Mucosa of descending colon (tissue), 3 donors: ENCODE results near the gene NAA30. TPM values are rescaled to one million over a fixed set of nuclear protein-coding genes. Genes with fewer than 3 reads are reported as not detected.

Source experiments
- ATAC-seq: fragments of 200-7000 bp; cut with Tn5 transposase; one replicate; pipeline ENCODE4 v1.9.1; 2020; ENCODE audit warnings: mild to moderate bottlenecking, moderate library complexity
- DNase-seq, 3 donors: peaks; one replicate each; pipeline ENCODE4 v3.0.0-alpha.2; 2020
- H3K36me3 ChIP-seq: fragments of 200-600 bp; one replicate; pipeline ENCODE4 v1.8.0; 2021; ENCODE audit warnings: low read depth, mild to moderate bottlenecking
- H3K4me1 ChIP-seq: fragments of 200-600 bp; one replicate; pipeline ENCODE4 v1.8.0; 2021; ENCODE audit warnings: low read depth, mild to moderate bottlenecking
- H3K4me3 ChIP-seq: fragments of 200-600 bp; one replicate; pipeline ENCODE4 v1.8.0; 2021; ENCODE audit warnings: mild to moderate bottlenecking
- H3K9me3 ChIP-seq: fragments of 200-600 bp; one replicate; pipeline ENCODE4 v1.8.0; 2021; ENCODE audit warnings: mild to moderate bottlenecking
- intact Hi-C, 2 donors: fragments of 100-400 bp; cut with DNase I in 1 of 2; cut with micrococcal nuclease in 1 of 2; formaldehyde crosslinking; loops; one replicate each; pipeline versions ENCODE4 v1.11.0 to v1.11.1; 2022; cut with DNase I, micrococcal nuclease
- total RNA-seq, 3 donors: library from RNA; stranded (reverse); fragmentation: NEBNext Ultra II Directional in 2 of 3; extraction: Animal tissue kit (Norgen Biotek cat#: 25700) in 2 of 3; gene quantifications; one replicate each; pipeline versions ENCODE4 v1.2.1 to v1.2.4, GENCODE V29; 2021 to 2023
- TF ChIP-seq, protein P1 (sequence below): fragments of 200-600 bp; IDR thresholded peaks from one replicate; pipeline ENCODE4 v1.8.0; 2022; ENCODE audit warnings: antibody characterized with exemption, mild to moderate bottlenecking
- donor health status: DM: no; HTN: no; CAD: no; lungs with moderate emphysema.
- donor health status: DM: no; HTN: no; CAD: no.
- donor health status: DM: no; HTN: yes; CAD: no.

The NAA30 gene
- total RNA-seq, 3 donors from 2014 or later = 14.1 to 23.2 (median 16.2) TPM

DNA sequence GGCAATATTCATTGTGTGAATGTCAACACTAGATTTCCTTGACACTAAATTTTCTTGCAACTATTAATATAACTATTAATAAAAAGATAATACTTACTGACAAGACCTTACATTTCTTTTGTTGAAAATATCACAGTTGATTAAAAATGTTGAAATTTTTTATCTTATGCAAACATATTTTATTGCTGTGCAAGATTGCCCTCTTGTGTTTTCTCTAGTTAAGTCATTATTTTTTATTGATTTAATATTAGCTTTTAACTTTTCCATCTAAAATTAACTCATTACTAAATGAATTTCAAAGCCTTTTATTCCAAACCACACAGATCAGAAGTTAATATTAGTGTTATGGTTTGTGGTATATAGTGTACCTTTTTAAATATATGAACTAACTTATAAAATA lies 11.7 kb upstream of the NAA30 start:
- H3K4me1 ChIP-seq = no peaks in the 10 kb centered on the region
- H3K36me3 ChIP-seq = no peaks in the 10 kb centered on the region
- H3K4me3 ChIP-seq = no peak overlapping the region
- TF ChIP-seq, protein P1, sequence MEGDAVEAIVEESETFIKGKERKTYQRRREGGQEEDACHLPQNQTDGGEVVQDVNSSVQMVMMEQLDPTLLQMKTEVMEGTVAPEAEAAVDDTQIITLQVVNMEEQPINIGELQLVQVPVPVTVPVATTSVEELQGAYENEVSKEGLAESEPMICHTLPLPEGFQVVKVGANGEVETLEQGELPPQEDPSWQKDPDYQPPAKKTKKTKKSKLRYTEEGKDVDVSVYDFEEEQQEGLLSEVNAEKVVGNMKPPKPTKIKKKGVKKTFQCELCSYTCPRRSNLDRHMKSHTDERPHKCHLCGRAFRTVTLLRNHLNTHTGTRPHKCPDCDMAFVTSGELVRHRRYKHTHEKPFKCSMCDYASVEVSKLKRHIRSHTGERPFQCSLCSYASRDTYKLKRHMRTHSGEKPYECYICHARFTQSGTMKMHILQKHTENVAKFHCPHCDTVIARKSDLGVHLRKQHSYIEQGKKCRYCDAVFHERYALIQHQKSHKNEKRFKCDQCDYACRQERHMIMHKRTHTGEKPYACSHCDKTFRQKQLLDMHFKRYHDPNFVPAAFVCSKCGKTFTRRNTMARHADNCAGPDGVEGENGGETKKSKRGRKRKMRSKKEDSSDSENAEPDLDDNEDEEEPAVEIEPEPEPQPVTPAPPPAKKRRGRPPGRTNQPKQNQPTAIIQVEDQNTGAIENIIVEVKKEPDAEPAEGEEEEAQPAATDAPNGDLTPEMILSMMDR = no peak
- DNase-seq = no peak
- no peaks in the 10 kb centered on the region for H3K9me3 ChIP-seq
- intact Hi-C loops = no loop called here
- ATAC-seq = no peak

DNA sequence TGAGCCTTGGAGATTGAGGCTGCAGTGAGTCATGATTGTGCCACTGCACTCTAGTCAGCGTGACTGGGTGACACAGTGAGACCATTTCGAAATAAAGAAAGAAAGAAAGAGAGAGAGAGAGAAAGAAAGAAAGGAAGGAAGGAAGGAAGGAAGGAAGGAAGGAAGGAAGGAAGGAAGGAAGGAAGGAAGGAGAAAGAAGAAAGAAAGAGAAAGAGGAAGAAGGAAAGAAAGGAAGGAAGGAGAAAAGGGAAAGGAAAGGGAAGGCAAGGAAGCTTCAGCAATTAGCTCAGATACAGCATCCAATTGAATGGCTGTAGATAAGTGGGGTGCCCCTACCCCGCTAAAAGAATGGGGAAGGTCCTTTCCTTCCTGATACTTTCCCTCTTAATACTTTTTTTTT lies 9.5 kb upstream of the NAA30 start:
- no peaks in the 10 kb centered on the region for H3K9me3 ChIP-seq
- no peaks in the 10 kb centered on the region for H3K4me1 ChIP-seq
- ATAC-seq (no peak), DNase-seq (no peak)
- TF ChIP-seq, protein P1 = no peak
- H3K4me3 ChIP-seq = no peak overlapping the region
- H3K36me3 ChIP-seq = no peaks in the 10 kb centered on the region
- intact Hi-C loops = no loop called here

GRCh38 chr14:57382283-57382682 lies 8.1 kb upstream of the NAA30 start:
- Histone ChIP-seq H3K36me3 (no peaks in the 10 kb centered on the region), H3K9me3 (no peaks in the 10 kb centered on the region), H3K4me3 (no peak overlapping the region), H3K4me1 (no peaks in the 10 kb centered on the region)
- DNase-seq (no peak), ATAC-seq (no peak)
- intact Hi-C loops = no loop called here
- TF ChIP-seq, protein P1 = no peak

DNA sequence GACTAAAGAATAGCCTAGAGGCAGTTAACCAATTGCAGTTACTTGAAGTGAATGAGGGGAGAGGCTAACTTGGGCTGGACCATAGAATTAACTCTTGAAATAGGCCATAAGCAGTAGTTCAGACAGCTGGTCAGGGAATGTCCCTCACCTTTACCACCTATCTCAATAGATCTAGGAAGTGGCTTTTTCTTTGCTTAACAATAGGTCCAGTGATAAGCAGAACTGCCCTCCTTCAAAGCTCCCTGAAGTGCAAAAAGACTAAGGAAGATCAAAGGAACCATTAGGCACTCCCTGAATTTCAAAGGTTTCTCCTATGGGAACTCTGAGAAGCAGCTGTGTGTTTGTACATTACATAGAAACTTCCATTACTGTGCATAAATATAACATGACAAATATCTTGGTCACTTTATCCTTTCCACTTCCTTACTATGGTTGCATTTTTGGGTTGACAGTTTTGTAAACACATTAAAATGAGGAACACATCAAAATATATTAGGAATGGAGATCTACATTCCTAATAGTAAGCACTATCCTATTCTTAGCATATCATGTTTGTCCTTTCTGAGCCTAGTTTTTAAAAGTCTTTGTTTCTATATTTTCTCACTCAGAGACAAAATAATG lies 7.2 kb upstream of the NAA30 start:
- Histone ChIP-seq H3K4me1 (no peaks in the 10 kb centered on the region), H3K9me3 (no peaks in the 10 kb centered on the region), H3K36me3 (no peaks in the 10 kb centered on the region), H3K4me3 (no peak overlapping the region)
- DNase-seq (no peak), ATAC-seq (no peak)
- TF ChIP-seq, protein P1 = no peak
- intact Hi-C loops = no loop called here

DNA sequence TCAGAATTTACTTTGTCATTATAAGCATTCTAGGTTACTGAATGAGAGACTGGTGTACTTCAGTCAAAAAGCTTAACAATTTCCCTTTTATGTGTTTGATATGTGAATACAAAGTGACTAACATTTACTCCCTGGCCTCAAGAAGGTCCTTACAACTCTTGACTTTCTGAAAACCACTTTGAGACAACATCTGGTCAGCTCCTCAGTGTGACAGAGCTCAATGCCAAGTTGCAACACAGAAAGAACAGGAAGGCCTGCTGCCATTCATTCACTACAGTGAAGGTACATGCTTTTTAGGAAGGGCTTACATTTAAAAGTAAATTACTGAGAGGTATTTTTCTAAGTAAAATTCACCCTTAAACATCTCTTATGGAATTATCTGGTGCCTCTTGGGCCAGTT lies 2.3 kb upstream of the NAA30 start:
- no peak overlapping the region for H3K4me3 ChIP-seq
- ATAC-seq = no peak

More for the DNA sequence above, 2.3 kb upstream of the NAA30 start:
- TF ChIP-seq, protein P1 = no peak
- Histone ChIP-seq H3K36me3 (no peaks in the 10 kb centered on the region), H3K4me1 (peaks cover 11% of the 10 kb centered on the region), H3K9me3 (no peaks in the 10 kb centered on the region)
- DNase-seq = no peak
- intact Hi-C loops = no loop called here
